ENCODE results near the gene BTBD19. TPM values are rescaled to one million over a fixed set of nuclear protein-coding genes. Genes with fewer than 3 reads are reported as not detected.
A peak's percentile ranks its signal among the peaks of the same experiment; 100 is the strongest.

BTBD19 gene
- polyA plus RNA-seq, 2 of the 4 experiments (the other 2 are of a cell fraction), result 4.7 to 7.4 TPM

GRCh38 chr1:44806025-44806703 is 2.2 kb upstream of the BTBD19 start:
- Histone ChIP-seq H3K9me3 (no peaks in the 10 kb centered on the region), H3K27ac (peak overlapping the region; percentile 98 to 99), H3K4me3 (no peak overlapping the region), H3K4me1 (peaks cover 80% of the 10 kb centered on the region), H3K4me2 (peak overlapping the region; percentile 81)
- 97% methylated on average over 20 of the region's 70 CpGs for WGBS (ENCODE audit: missing lambda C conversion rate)
- CTCF ChIA-PET, result interaction anchor here (1.2 to 3.9 kb wide), 4 partner anchors 7 to 78 kb away, joined by 3 to 9 read pairs (median 4); partner anchors contain the start of gene BEST4
- POLR2A ChIA-PET, result interaction anchor here (0.6 to 3.9 kb wide), 6 partner anchors 12 to 31 kb away, joined by 3 to 57 read pairs (median 4); partner anchors contain the start of gene RPS8
- FAIRE-seq (no peak), DNase-seq (ENCODE audit: low read depth in 1 of 2, low spot score in 1 of 2) (no peak), ATAC-seq (no peak)
- no peak for TF ChIP-seq TFCP2L1 (CRISPR knock-in tag; IDR thresholded peaks at IDR 0.05)
- TF ChIP-seq POLR2AphosphoS2 (conservative IDR thresholded peaks at IDR 0.05; ENCODE audit: low read length), result 0 out of 2 replicates have a peak, but pooled peaks have one; percentile 53
- TF ChIP-seq USF2 (IDR thresholded peaks at IDR 0.05), result no peak
- TF ChIP-seq HOXA7 (CRISPR knock-in tag; IDR thresholded peaks at IDR 0.05), result no peak
- no peak for TF ChIP-seq HMGXB4 (CRISPR knock-in tag; IDR thresholded peaks at IDR 0.05; ENCODE audit: borderline replicate concordance)
- TF ChIP-seq HOXB13 (CRISPR knock-in tag; IDR thresholded peaks at IDR 0.05; ENCODE audit: low read depth), result no peak

GRCh38 chr1:44806704-44807363 is 1.5 kb upstream of the BTBD19 start, which contains the start of gene DYNLT4:
Gene DYNLT4, minus strand, starts transcription at chr1:44807351. Its CDS starts 683 bp downstream, at chr1:44806668.
- 0 out of 3 replicates have a peak within 1 kb of the TSS, but pooled peaks have one; percentile 14 for H3K4me3 ChIP-seq
- peak within 1 kb of the TSS; percentile 81 for H3K4me2 ChIP-seq
- whole genome bisulfite sequencing (ENCODE audit: missing lambda C conversion rate), result 46% methylated on average over 7 of the region's 7 CpGs
- no peak for FAIRE-seq
- peak; percentile 10 to 11; a peak in 4 of 6 replicates for ATAC-seq
- H3K9me3 ChIP-seq, result no peaks in the 10 kb centered on the region
- CTCF ChIA-PET, result interaction anchor here (0.6 to 1.3 kb wide), 2 partner anchors 8 to 68 kb away, joined by 3 to 4 read pairs; no protein-coding TSS in a partner anchor
- POLR2A ChIA-PET, result interaction anchor here (0.6 to 3.9 kb wide), 7 partner anchors 12 to 715 kb away, joined by 3 to 57 read pairs (median 5); partner anchors contain the start of genes PRDX1, RNU5D-1 and RPS8
- no peak for DNase-seq (ENCODE audit: low read depth in 1 of 2, low spot score in 1 of 2)
- TF ChIP-seq TFCP2L1 (CRISPR knock-in tag; IDR thresholded peaks at IDR 0.05) (0 out of 2 replicates have a peak, but pooled peaks have one; percentile 44), RFX5 (IDR thresholded peaks at IDR 0.05) (no peak), ZFP36 (IDR thresholded peaks at IDR 0.05; ENCODE audit: borderline replicate concordance, partially characterized antibody) (no peak), ATOH8 (CRISPR knock-in tag; IDR thresholded peaks at IDR 0.05; ENCODE audit: low read depth) (no peak), POLR2A (IDR thresholded peaks at IDR 0.05; ENCODE audit: low read length) (0 out of 2 replicates have a peak, but pooled peaks have one; percentile 22), FOSL2 (IDR thresholded peaks at IDR 0.05) (peak; percentile 41; the same call in 1 of the 2 replicates), FOSL2 (CRISPR knock-in tag; IDR thresholded peaks at IDR 0.05) (no peak), EHMT2 (IDR thresholded peaks at IDR 0.05; ENCODE audit: low read depth) (no peak), HOXB5 (CRISPR knock-in tag; IDR thresholded peaks at IDR 0.05) (peak; percentile 10; the same call in 1 of the 2 replicates), HEYL (CRISPR knock-in tag; IDR thresholded peaks at IDR 0.05) (no peak), HOXA7 (CRISPR knock-in tag; IDR thresholded peaks at IDR 0.05) (no peak), GATA3 (IDR thresholded peaks at IDR 0.05; ENCODE audit: borderline replicate concordance) (peak; percentile 33; the same call in 1 of the 2 replicates), ZNF302 (CRISPR knock-in tag; IDR thresholded peaks at IDR 0.05) (no peak), CEBPB (IDR thresholded peaks at IDR 0.05) (no peak; a peak in 1 of 4 replicates), SREBF2 (IDR thresholded peaks at IDR 0.05) (no peak)
- peak within 1 kb of the TSS; percentile 98 to 99 for H3K27ac ChIP-seq
- peaks cover 83% of the 10 kb centered on the region for H3K4me1 ChIP-seq
